Measurements from ENCODE around the gene PMVK. TPM values are rescaled to one million over a fixed set of nuclear protein-coding genes. Genes with fewer than 3 reads are reported as not detected.

Gene PMVK
- total RNA-seq, 2 experiments from 2014 or later = 6.6 to 7.4 TPM

DNA sequence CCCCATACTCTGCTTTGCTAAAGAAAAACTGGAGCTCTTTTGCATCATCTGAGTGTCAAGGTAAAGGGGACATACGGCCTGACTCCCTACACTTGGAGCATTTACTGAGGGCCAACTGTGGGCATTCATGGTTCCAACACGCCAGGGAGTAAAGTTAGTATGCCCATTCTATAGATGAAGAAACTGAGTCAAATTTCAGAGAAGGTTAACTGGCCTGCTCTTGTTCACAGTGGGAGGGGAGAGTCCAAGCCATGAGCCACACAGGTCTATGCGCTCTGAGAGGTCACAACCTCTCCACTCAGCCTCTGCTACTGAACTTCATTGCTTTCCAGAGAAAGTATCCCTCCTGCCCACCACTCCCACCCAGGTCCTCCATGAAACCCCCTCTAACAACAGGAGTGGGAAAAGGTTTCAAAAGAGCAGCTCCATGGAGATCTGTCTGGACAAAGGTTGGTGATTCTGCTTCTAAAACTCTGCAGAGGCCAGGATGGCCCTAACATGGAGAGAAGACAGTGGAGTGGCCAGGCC is 59.6 kb downstream of the PMVK start:
- ATAC-seq (ENCODE audit: poor library complexity) = no peak
- H3K36me3 Mint-ChIP-seq (ENCODE audit: low read depth) = no peaks in the 10 kb centered on the region
- H3K4me3 ChIP-seq (ENCODE audit: low read length) = no peak overlapping the region
- TF ChIP-seq CTCF (IDR thresholded peaks at IDR 0.05) = no peak
- no peaks in the 10 kb centered on the region for H3K9me3 ChIP-seq (ENCODE audit: control insufficient read depth in 1 of 2, insufficient read depth in 1 of 2, low read length in 2 of 2)
- H3K27ac Mint-ChIP-seq = no peak overlapping the region
- no peaks in the 10 kb centered on the region for H3K36me3 ChIP-seq (ENCODE audit: insufficient read depth, low read length)
- no peak for DNase-seq
- H3K4me1 Mint-ChIP-seq (ENCODE audit: low read depth) = no peaks in the 10 kb centered on the region
- H3K27me3 ChIP-seq (ENCODE audit: control insufficient read depth in 1 of 2, insufficient read depth in 2 of 2, low read length in 2 of 2) = no peaks in the 10 kb centered on the region
- no peak overlapping the region for H3K27ac ChIP-seq (ENCODE audit: low read depth in 1 of 2, low read length in 2 of 2)
- ChIA-PET POLR2A (no interaction called here), CTCF (no interaction called here)
- intact Hi-C loops (cut with DNase I, micrococcal nuclease) = loop anchor here in 1 of 2 experiments (5.0 kb wide), 2 partner anchors 115 to 395 kb away; no protein-coding TSS in a partner anchor
- H3K4me3 Mint-ChIP-seq = no peak overlapping the region
- H3K27me3 Mint-ChIP-seq = peaks cover 5% of the 10 kb centered on the region
- no peaks in the 10 kb centered on the region for H3K4me1 ChIP-seq (ENCODE audit: insufficient read depth, low read length)
- no peaks in the 10 kb centered on the region for H3K9me3 Mint-ChIP-seq

Small RNA genes lying within 50 kb of the gene (microRNA-seq; reads per million reads assigned to microRNA genes)
- gene MIR4258 (ENCODE audit: borderline microRNAs expressed, borderline replicate concordance) = not detected

Other genes with a start within 250 kb of the PMVK start
- gene KCNN3, start 66.4 kb downstream of the PMVK start, total RNA-seq = not detected
- gene PBXIP1, start 19.4 kb upstream of the PMVK start, total RNA-seq = 100 to 1,000 TPM; 434 to 440 TPM
- 10 to 100 TPM; 30.3 to 32.8 TPM for gene PYGO2, start 25.1 kb upstream of the PMVK start, total RNA-seq
- gene SHC1, start 34.0 kb upstream of the PMVK start, total RNA-seq = 10 to 100 TPM; 59.9 to 60.0 TPM
- 1 to 10 TPM; 1.4 to 3.9 TPM for gene CKS1B, start 38.0 kb upstream of the PMVK start, total RNA-seq
- 10 to 100 TPM; 16.7 to 19.4 TPM for gene FLAD1, start 46.6 kb upstream of the PMVK start, total RNA-seq
- not detected for gene LENEP, start 56.9 kb upstream of the PMVK start, total RNA-seq
- gene ZBTB7B, start 66.1 kb upstream of the PMVK start, total RNA-seq = 10 to 100 TPM; 22.8 to 25.1 TPM
- 1 to 10 TPM; 1.4 to 2.2 TPM for gene DCST2, start 97.1 kb upstream of the PMVK start, total RNA-seq
- gene DCST1, start 97.1 kb upstream of the PMVK start, total RNA-seq = under 1 TPM; 0.33 to 0.39 TPM
- gene ADAM15, start 114.6 kb upstream of the PMVK start, total RNA-seq = 10 to 100 TPM; 17.2 to 20.1 TPM
- gene EFNA4, start 127.0 kb upstream of the PMVK start, total RNA-seq = 1 to 10 TPM; 2.4 to 3.3 TPM
- under 1 TPM; 0.22 to 0.47 TPM for gene EFNA3, start 142.1 kb upstream of the PMVK start, total RNA-seq
- 1 to 10 TPM; 4.2 to 5.9 TPM for gene EFNA1, start 191.2 kb upstream of the PMVK start, total RNA-seq
- 10 to 100 TPM; 10.2 to 12.5 TPM for gene SLC50A1, start 199.1 kb upstream of the PMVK start, total RNA-seq
- 10 to 100 TPM; 17.6 to 20.5 TPM for gene DPM3, start 203.8 kb upstream of the PMVK start, total RNA-seq
- gene KRTCAP2, start 236.6 kb upstream of the PMVK start, total RNA-seq = 10 to 100 TPM; 77.8 TPM
- 1 to 10 TPM; 2.9 to 3.0 TPM for gene TRIM46, start 237.1 kb upstream of the PMVK start, total RNA-seq

All from CD4-positive, alpha-beta T cell (primary cell).